ENCODE data around the gene PHF24. TPM values are rescaled to one million over a fixed set of nuclear protein-coding genes. Genes with fewer than 3 reads are reported as not detected.

PHF24 gene
- total RNA-seq, 1 donor from 2014 or later: 0.58 TPM

GRCh38 chr9:34962546-34962945 is 4.5 kb downstream of the PHF24 start:
- Histone ChIP-seq H3K36me3 (ENCODE audit: control insufficient read depth, insufficient read depth, low read length) (no peaks in the 10 kb centered on the region), H3K27me3 (ENCODE audit: control insufficient read depth, insufficient read depth, low read length) (peaks cover 27% of the 10 kb centered on the region), H3K4me3 (ENCODE audit: low read depth, low read length) (no peak overlapping the region)
- no peak for TF ChIP-seq CTCF (IDR thresholded peaks at IDR 0.05; ENCODE audit: insufficient read depth, low read length, poor library complexity, severe bottlenecking)
- DNase-seq (ENCODE audit: low read depth): no peak

GRCh38 chr9:34963552-34963951 is 5.5 kb downstream of the PHF24 start:
- no peaks in the 10 kb centered on the region for H3K36me3 ChIP-seq (ENCODE audit: control insufficient read depth, insufficient read depth, low read length)
- H3K27me3 ChIP-seq (ENCODE audit: control insufficient read depth, insufficient read depth, low read length): peaks cover 21% of the 10 kb centered on the region
- H3K4me3 ChIP-seq (ENCODE audit: low read depth, low read length): no peak overlapping the region
- no peak for DNase-seq (ENCODE audit: low read depth)
- no peak for TF ChIP-seq CTCF (IDR thresholded peaks at IDR 0.05; ENCODE audit: insufficient read depth, low read length, poor library complexity, severe bottlenecking)

GRCh38 chr9:34964458-34964857 is 6.4 kb downstream of the PHF24 start:
- peaks cover 14% of the 10 kb centered on the region for H3K27me3 ChIP-seq (ENCODE audit: control insufficient read depth, insufficient read depth, low read length)
- no peak overlapping the region for H3K4me3 ChIP-seq (ENCODE audit: low read depth, low read length)
- no peak for TF ChIP-seq CTCF (IDR thresholded peaks at IDR 0.05; ENCODE audit: insufficient read depth, low read length, poor library complexity, severe bottlenecking)
- no peak for DNase-seq (ENCODE audit: low read depth)
- no peaks in the 10 kb centered on the region for H3K36me3 ChIP-seq (ENCODE audit: control insufficient read depth, insufficient read depth, low read length)

GRCh38 chr9:34971146-34971811 is 13.2 kb downstream of the PHF24 start:
- TF ChIP-seq CTCF (IDR thresholded peaks at IDR 0.05; ENCODE audit: insufficient read depth, low read length, poor library complexity, severe bottlenecking): no peak
- no peak overlapping the region for H3K4me3 ChIP-seq (ENCODE audit: low read depth, low read length)
- H3K27me3 ChIP-seq (ENCODE audit: control insufficient read depth, insufficient read depth, low read length): no peaks in the 10 kb centered on the region

GRCh38 chr9:34974664-34975063 is 16.6 kb downstream of the PHF24 start:
- Histone ChIP-seq H3K27me3 (ENCODE audit: control insufficient read depth, insufficient read depth, low read length) (peaks cover 20% of the 10 kb centered on the region), H3K36me3 (ENCODE audit: control insufficient read depth, insufficient read depth, low read length) (no peaks in the 10 kb centered on the region), H3K4me3 (ENCODE audit: low read depth, low read length) (no peak overlapping the region)
- TF ChIP-seq CTCF (IDR thresholded peaks at IDR 0.05; ENCODE audit: insufficient read depth, low read length, poor library complexity, severe bottlenecking): no peak
- DNase-seq (ENCODE audit: low read depth): no peak

More at GRCh38 chr9:34971146-34971811, 13.2 kb downstream of the PHF24 start:
- DNase-seq (ENCODE audit: low read depth): no peak
- H3K36me3 ChIP-seq (ENCODE audit: control insufficient read depth, insufficient read depth, low read length): no peaks in the 10 kb centered on the region

GRCh38 chr9:34976441-34976840 is 18.4 kb downstream of the PHF24 start:
- no peak for TF ChIP-seq CTCF (IDR thresholded peaks at IDR 0.05; ENCODE audit: insufficient read depth, low read length, poor library complexity, severe bottlenecking)
- no peaks in the 10 kb centered on the region for H3K36me3 ChIP-seq (ENCODE audit: control insufficient read depth, insufficient read depth, low read length)
- no peak overlapping the region for H3K4me3 ChIP-seq (ENCODE audit: low read depth, low read length)
- DNase-seq (ENCODE audit: low read depth): no peak
- H3K27me3 ChIP-seq (ENCODE audit: control insufficient read depth, insufficient read depth, low read length): peaks cover 22% of the 10 kb centered on the region
